CD14-positive monocyte (primary cell): Measurements from ENCODE around the gene ZNF33A. TPM values are rescaled to one million over a fixed set of nuclear protein-coding genes. Genes with fewer than 3 reads are reported as not detected.
A peak's percentile ranks its signal among the peaks of the same experiment; 100 is the strongest.

Experiments
- DNase-seq, 3 donors: peaks; one replicate each; pipeline ENCODE4 v3.0.0-alpha.2; 2011 to 2022
- H2AFZ ChIP-seq: 2 replicates; pipeline ENCODE4 v1.6.0; 2012; ENCODE audit warnings: mild to moderate bottlenecking, low read depth, low read length, inconsistent platforms; ENCODE audit not compliant: insufficient read depth, poor library complexity, severe bottlenecking
- H3K27ac ChIP-seq, 2 donors: 1 replicate in 1 of 2; 2 replicates in 1 of 2; pipeline ENCODE4 v1.5.1; 2012 to 2013; ENCODE audit warnings: low read length in 2 of 2, control low read depth in 1 of 2, inconsistent platforms in 1 of 2, low read depth in 1 of 2, mild to moderate bottlenecking in 1 of 2
- H3K27me3 ChIP-seq, 2 donors: one replicate each; pipeline versions ENCODE4 v1.6.0 to v1.6.1; 2011 to 2013; ENCODE audit warnings: low read length in 2 of 2; ENCODE audit not compliant: control insufficient read depth in 2 of 2, insufficient read depth in 2 of 2
- H3K36me3 ChIP-seq, 2 donors: replicated peaks in 1 of 2; 1 replicate in 1 of 2; 2 replicates in 1 of 2; pipeline versions ENCODE4 v1.5.1 to v1.6.1; 2012 to 2013; ENCODE audit warnings: low read length in 2 of 2, control low read depth in 1 of 2, inconsistent platforms in 1 of 2, mild to moderate bottlenecking in 1 of 2; ENCODE audit not compliant: insufficient read depth in 2 of 2, control insufficient read depth in 1 of 2
- H3K4me1 ChIP-seq, 2 donors: 1 replicate in 1 of 2; 2 replicates in 1 of 2; pipeline versions ENCODE4 v1.5.1 to v1.6.1; 2012 to 2013; ENCODE audit warnings: low read length in 2 of 2, control low read depth in 1 of 2, inconsistent platforms in 1 of 2, mild to moderate bottlenecking in 1 of 2, moderate library complexity in 1 of 2; ENCODE audit not compliant: insufficient read depth in 2 of 2, control insufficient read depth in 1 of 2
- H3K4me2 ChIP-seq: replicated peaks from 2 replicates; pipeline ENCODE3; 2012; ENCODE audit warnings: low read length, moderate library complexity, mild to moderate bottlenecking; ENCODE audit not compliant: poor library complexity, severe bottlenecking; ENCODE audit errors: extremely low read depth
- H3K4me3 ChIP-seq, 3 experiments: fragments of 200-600 bp in 1 of 3; sonication (generic) in 1 of 3; replicated peaks in 1 of 3; 1 replicate in 2 of 3; 2 replicates in 1 of 3; pipeline ENCODE4 v1.5.1; 2011 to 2013; ENCODE audit warnings: low read length in 3 of 3, mild to moderate bottlenecking in 3 of 3, control low read depth in 2 of 3, low read depth in 2 of 3, inconsistent platforms in 1 of 3, moderate library complexity in 1 of 3
- H3K79me2 ChIP-seq: 2 replicates; pipeline ENCODE4 v1.6.0; 2012; ENCODE audit warnings: mild to moderate bottlenecking, control low read depth, inconsistent platforms, low read length, moderate library complexity; ENCODE audit not compliant: insufficient read depth
- H3K9ac ChIP-seq: 2 replicates; pipeline ENCODE4 v1.6.0; 2017; ENCODE audit warnings: low read length, mild to moderate bottlenecking; ENCODE audit not compliant: insufficient read depth, poor library complexity, severe bottlenecking
- H3K9me3 ChIP-seq, 2 donors: replicated peaks in 1 of 2; 1 replicate in 1 of 2; 2 replicates in 1 of 2; pipeline versions ENCODE4 v1.5.1 to v1.6.1; 2012 to 2013; ENCODE audit warnings: low read length in 2 of 2, control low read depth in 1 of 2; ENCODE audit not compliant: control insufficient read depth in 1 of 2, insufficient read depth in 1 of 2
- H4K20me1 ChIP-seq: 2 replicates; pipeline ENCODE4 v1.6.0; 2012; ENCODE audit warnings: mild to moderate bottlenecking, low read length, control low read depth, moderate library complexity; ENCODE audit not compliant: insufficient read depth
- H3K27ac Mint-ChIP-seq, 7 donors: one replicate each; pipeline ENCODE4 v1.8.0; 2020; ENCODE audit warnings: mild to moderate bottlenecking in 7 of 7, mixed read lengths in 7 of 7, moderate library complexity in 6 of 7, inconsistent platforms in 2 of 7
- H3K27me3 Mint-ChIP-seq, 3 donors: one replicate each; pipeline ENCODE4 v1.8.0; 2021 to 2022; ENCODE audit warnings: low read depth in 3 of 3, mild to moderate bottlenecking in 3 of 3, mixed read lengths in 3 of 3, moderate library complexity in 3 of 3, inconsistent platforms in 1 of 3
- H3K36me3 Mint-ChIP-seq, 2 donors: one replicate each; pipeline ENCODE4 v1.8.0; 2020; ENCODE audit warnings: mixed read lengths in 2 of 2, inconsistent platforms in 1 of 2, mild to moderate bottlenecking in 1 of 2
- H3K4me1 Mint-ChIP-seq: one replicate; pipeline ENCODE4 v1.8.0; 2020; ENCODE audit warnings: mild to moderate bottlenecking, mixed read lengths
- H3K4me3 Mint-ChIP-seq, 2 donors: one replicate each; pipeline ENCODE4 v1.8.0; 2020; ENCODE audit warnings: mild to moderate bottlenecking in 2 of 2, mixed read lengths in 2 of 2, moderate library complexity in 1 of 2
- H3K9me3 Mint-ChIP-seq, 7 donors: one replicate each; pipeline ENCODE4 v1.8.0; 2020 to 2022; ENCODE audit warnings: mixed read lengths in 7 of 7, mild to moderate bottlenecking in 6 of 7, moderate library complexity in 6 of 7, inconsistent platforms in 2 of 7
- CTCF ChIP-seq: fragments of 200-600 bp; IDR thresholded peaks from one replicate; pipeline ENCODE4 v1.8.0; 2022; ENCODE audit warnings: antibody characterized with exemption, mild to moderate bottlenecking
- WGBS: methylation state at CpG from one replicate; pipeline ENCODE4 v1.1.5; 2013; ENCODE audit warnings: missing lambda C conversion rate; ENCODE audit not compliant: insufficient coverage; 5-methylcytosine and 5-hydroxymethylcytosine counted together
- intact Hi-C, 2 donors: fragments of 100-400 bp; cut with micrococcal nuclease; formaldehyde crosslinking; loops; one replicate each; pipeline versions ENCODE4 v1.15.0 to v1.15.1; 2023
- polyA minus RNA-seq: library from RNA; depleted of rRNA, polyadenylated mRNA; stranded (reverse); fragments of >200 nt; gene quantifications from 2 replicates; pipeline ENCODE4 v1.2.3, GENCODE V29; 2012
- polyA plus RNA-seq, 3 donors: library from polyadenylated mRNA; depleted of rRNA in 1 of 3; unstranded in 2 of 3; stranded (reverse) in 1 of 3; fragments of 300-500 nt in 2 of 3; fragments of >200 nt in 1 of 3; fragmentation: Illumina TruSeq in 2 of 3; gene quantifications; 1 replicate in 2 of 3; 2 replicates in 1 of 3; pipeline ENCODE4 v1.2.3, GENCODE V29; 2012 to 2021
- total RNA-seq, 12 experiments: library from RNA in 1 of 12; stranded (reverse) in 1 of 12; fragments of 120-200 nt in 1 of 12; gene quantifications; one replicate each; pipeline ENCODE4 v1.2.4 and lab custom pipeline; 2013 to 2026; ENCODE audit warnings: mixed read lengths in 6 of 12, inconsistent platforms in 1 of 12

Gene ZNF33A
- total RNA-seq (2013), result 40.5 TPM
- polyA plus RNA-seq (10 to 100 TPM; 10.0 to 24.8 (median 10.3) TPM), polyA minus RNA-seq (7.1 and 8.1 TPM in 2 replicates), total RNA-seq (lab: John Stamatoyannopoulos, UW) (8.1 to 56.9 (median 44.3) reads per million in 11 experiments)

- H3K4me3 Mint-ChIP-seq, result peak within 1 kb of the TSS; percentile 92 to 96
These were observed at the start of gene ZNF33A for GRCh38 chr10:38010119-38010903. Gene ZNF33A, plus strand, starts transcription at chr10:38010675. Its CDS starts 1,667 bp downstream, at chr10:38012342.

More at GRCh38 chr10:38010119-38010903, at the start of gene ZNF33A:
- H3K36me3 Mint-ChIP-seq, result peaks cover 20 to 33% of the 10 kb centered on the region in 2 donors
- TF ChIP-seq CTCF, result no peak
- H3K27me3 Mint-ChIP-seq, result peaks cover 0 to 3% (median 0%) of the 10 kb centered on the region in 3 donors
- intact Hi-C loops, result loop anchor here (2.0 to 10.0 kb wide), 4 partner anchors 33 to 156 kb away; partner anchors contain the start of genes ZNF25 (in 2 of the 2), ZNF37A (in 2 of the 2) and ZNF248 (in 1 of the 2)
- Histone ChIP-seq H3K4me2 (peak within 1 kb of the TSS; percentile 96), H3K4me3 (peak within 1 kb of the TSS; percentile 67 to 96 (median 92)), H3K4me1 (peaks cover 26 to 34% of the 10 kb centered on the region in 2 donors), H3K27ac (peak within 1 kb of the TSS; percentile 99), H3K36me3 (peaks cover 7 to 28% of the 10 kb centered on the region in 2 donors), H3K79me2 (peaks cover 28% of the 10 kb centered on the region), H4K20me1 (peaks cover 7% of the 10 kb centered on the region), H3K27me3 (no peaks in the 10 kb centered on the region), H3K9ac (peak within 1 kb of the TSS; percentile 93), H2AFZ (peak within 1 kb of the TSS; percentile 97), H3K9me3 (no peaks in the 10 kb centered on the region)
- WGBS, result under 1% methylated on average over 38 of the region's 46 CpGs
- peak; percentile 69 to 83 (median 82) for DNase-seq
- peaks cover 0 to 8% (median 3%) of the 10 kb centered on the region in 7 donors for H3K9me3 Mint-ChIP-seq
- peaks cover 32% of the 10 kb centered on the region for H3K4me1 Mint-ChIP-seq
- H3K27ac Mint-ChIP-seq, result peak within 1 kb of the TSS; percentile 96 to 99 (median 98)
